ENCODE data around the gene MAML2. TPM values are rescaled to one million over a fixed set of nuclear protein-coding genes. Genes with fewer than 3 reads are reported as not detected.

Gene MAML2
- total RNA-seq, 2 experiments from 2014 or later: 14.7 to 15.5 TPM

DNA sequence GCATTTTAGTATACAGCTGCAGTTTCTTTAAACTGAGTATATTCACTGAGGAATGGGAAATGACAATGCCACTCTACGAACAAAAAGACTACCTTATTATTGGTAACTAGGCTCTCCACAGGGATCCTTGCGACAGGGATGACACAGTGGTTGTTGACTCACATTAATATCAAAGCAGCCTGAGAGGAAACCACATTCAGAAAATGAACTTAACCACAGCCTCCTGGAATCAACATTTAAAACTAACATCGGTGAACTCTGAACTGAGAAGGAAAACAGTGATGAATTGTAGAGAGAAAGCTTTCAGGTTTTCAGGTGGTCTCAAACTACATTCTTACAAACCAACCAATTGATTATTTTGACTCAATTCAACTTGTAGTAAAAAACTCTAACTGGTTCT, 328.8 kb downstream of the MAML2 start:
- H3K36me3 Mint-ChIP-seq (ENCODE audit: low read depth): peaks cover 8% of the 10 kb centered on the region
- POLR2A ChIA-PET: interaction anchor here (0.6 to 4.4 kb wide), 5 partner anchors 182 to 375 kb away, joined by 3 to 18 read pairs (median 4); partner anchors contain the start of genes CCDC82, JRKL and MAML2
- peak overlapping the region; percentile 59 for H3K4me3 Mint-ChIP-seq
- H3K27ac Mint-ChIP-seq: peak overlapping the region; percentile 76
- CTCF ChIA-PET: interaction anchor here (1.0 to 6.8 kb wide), 10 partner anchors 10 to 380 kb away, joined by 3 to 123 read pairs (median 3); partner anchors contain the start of gene MAML2
- DNase-seq (peak; percentile 54), ATAC-seq (peak; percentile 40)
- no peaks in the 10 kb centered on the region for H3K27me3 Mint-ChIP-seq (ENCODE audit: low read depth)
- H3K9me3 Mint-ChIP-seq (ENCODE audit: insufficient read depth): no peaks in the 10 kb centered on the region
- H3K4me1 Mint-ChIP-seq (ENCODE audit: low read depth): peaks cover 57% of the 10 kb centered on the region

DNA sequence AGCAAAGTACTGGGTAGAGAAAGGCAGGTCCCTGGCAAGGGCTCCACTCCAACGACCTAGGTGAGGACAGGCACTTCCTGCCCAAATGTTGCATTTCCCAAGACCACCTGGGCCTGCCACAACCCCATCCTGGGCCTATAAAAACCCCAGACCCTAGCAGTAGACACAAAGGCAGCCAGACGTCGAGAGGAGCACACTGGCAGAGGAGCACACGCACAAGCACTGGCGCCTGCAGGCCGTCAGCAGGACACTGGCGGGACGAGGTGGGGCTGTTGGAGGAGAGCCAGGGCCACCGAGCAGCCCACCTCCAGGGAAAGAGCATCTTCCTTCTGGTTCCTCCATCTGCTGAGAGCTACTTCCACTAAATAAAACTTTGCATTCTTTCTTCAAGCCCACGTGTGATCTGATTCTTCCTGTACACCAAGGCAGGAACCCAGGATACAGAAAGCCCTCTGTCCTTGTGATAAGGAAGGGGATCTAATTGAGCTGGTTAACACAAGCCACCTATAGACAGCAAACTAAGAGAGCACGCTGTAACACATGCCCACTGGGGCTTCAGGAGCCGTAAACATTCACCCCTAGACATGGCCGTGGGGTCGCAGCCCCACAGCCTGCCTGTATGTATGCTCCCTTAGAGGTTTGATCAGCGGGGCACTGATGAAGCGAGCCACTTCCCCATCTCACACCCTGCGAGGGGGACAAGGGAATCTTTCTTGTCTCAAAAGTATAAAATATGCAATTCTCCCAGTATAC, 329.4 kb downstream of the MAML2 start:
- H3K4me1 Mint-ChIP-seq (ENCODE audit: low read depth): peaks cover 57% of the 10 kb centered on the region
- CTCF ChIA-PET: interaction anchor here (0.6 to 6.8 kb wide), 13 partner anchors 21 to 380 kb away, joined by 3 to 123 read pairs (median 3); partner anchors contain the start of gene MAML2
- POLR2A ChIA-PET: interaction anchor here (1.0 to 4.4 kb wide), 2 partner anchors 329 to 376 kb away, joined by 4 to 18 read pairs; partner anchors contain the start of genes CCDC82, JRKL and MAML2
- DNase-seq (peak; percentile 35), ATAC-seq (peak; percentile 12)
- H3K27ac Mint-ChIP-seq: peak overlapping the region; percentile 76
- H3K36me3 Mint-ChIP-seq (ENCODE audit: low read depth): peaks cover 9% of the 10 kb centered on the region
- peak overlapping the region; percentile 59 for H3K4me3 Mint-ChIP-seq
- no peaks in the 10 kb centered on the region for H3K9me3 Mint-ChIP-seq (ENCODE audit: insufficient read depth)
- H3K27me3 Mint-ChIP-seq (ENCODE audit: low read depth): no peaks in the 10 kb centered on the region

DNA sequence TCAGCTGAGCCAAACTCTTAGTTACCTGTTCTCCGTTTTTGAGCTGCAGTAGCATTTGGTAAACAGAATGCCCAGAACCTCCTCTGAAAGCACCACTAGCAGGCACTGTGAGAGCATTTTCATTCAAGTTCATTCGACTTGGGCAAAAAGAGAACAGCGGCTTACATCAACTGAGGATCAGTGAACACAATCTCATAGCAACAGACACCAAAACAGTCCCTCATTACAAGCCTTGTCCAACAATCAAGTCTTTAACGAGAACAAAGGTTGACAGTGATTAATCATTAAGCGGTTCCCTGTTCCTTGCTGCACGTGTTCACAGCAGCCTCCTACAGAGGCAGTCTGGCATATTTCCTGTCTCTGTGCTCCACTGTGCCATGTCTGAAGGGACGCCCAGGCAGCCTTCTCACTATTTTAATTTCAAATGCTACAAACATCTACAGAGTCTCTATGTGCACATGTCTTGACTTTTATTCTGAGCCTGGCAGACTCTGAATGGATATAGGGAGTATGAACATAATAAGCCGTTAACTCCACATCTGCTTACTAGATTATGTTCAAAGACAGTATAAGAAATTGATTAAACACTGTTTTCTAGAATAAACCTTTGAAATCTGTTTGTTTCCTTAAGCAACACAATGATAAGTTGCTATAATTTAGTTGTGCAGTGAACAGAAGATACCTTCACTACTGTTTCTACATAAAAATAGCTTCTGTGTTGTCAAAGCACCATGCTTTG, 330.7 kb downstream of the MAML2 start:
- peaks cover 11% of the 10 kb centered on the region for H3K36me3 Mint-ChIP-seq (ENCODE audit: low read depth)
- ChIA-PET POLR2A (interaction anchor here (4.4 kb wide), 1 partner anchor 330 kb away, joined by 18 read pairs; the partner anchor contains the start of gene MAML2), CTCF (interaction anchor here (0.7 to 6.8 kb wide), 10 partner anchors 10 to 382 kb away, joined by 3 to 123 read pairs (median 4); partner anchors contain the start of genes CCDC82, JRKL and MAML2)
- H3K4me3 Mint-ChIP-seq: peak overlapping the region; percentile 3
- ATAC-seq (peak; percentile 71), DNase-seq (peak; percentile 58)
- no peaks in the 10 kb centered on the region for H3K9me3 Mint-ChIP-seq (ENCODE audit: insufficient read depth)
- H3K4me1 Mint-ChIP-seq (ENCODE audit: low read depth): peaks cover 59% of the 10 kb centered on the region
- H3K27me3 Mint-ChIP-seq (ENCODE audit: low read depth): no peaks in the 10 kb centered on the region
- H3K27ac Mint-ChIP-seq: peak overlapping the region; percentile 73

GRCh38 chr11:96010683-96011082, 332.3 kb downstream of the MAML2 start:
- DNase-seq (no peak), ATAC-seq (no peak)
- H3K4me1 Mint-ChIP-seq (ENCODE audit: low read depth): peaks cover 46% of the 10 kb centered on the region
- POLR2A ChIA-PET: no interaction called here
- H3K27me3 Mint-ChIP-seq (ENCODE audit: low read depth): no peaks in the 10 kb centered on the region
- H3K27ac Mint-ChIP-seq: no peak overlapping the region
- H3K9me3 Mint-ChIP-seq (ENCODE audit: insufficient read depth): no peaks in the 10 kb centered on the region
- CTCF ChIA-PET: interaction anchor here (6.8 kb wide), 1 partner anchor 330 kb away, joined by 123 read pairs; the partner anchor contains the start of gene MAML2
- H3K36me3 Mint-ChIP-seq (ENCODE audit: low read depth): peaks cover 13% of the 10 kb centered on the region
- no peak overlapping the region for H3K4me3 Mint-ChIP-seq

DNA sequence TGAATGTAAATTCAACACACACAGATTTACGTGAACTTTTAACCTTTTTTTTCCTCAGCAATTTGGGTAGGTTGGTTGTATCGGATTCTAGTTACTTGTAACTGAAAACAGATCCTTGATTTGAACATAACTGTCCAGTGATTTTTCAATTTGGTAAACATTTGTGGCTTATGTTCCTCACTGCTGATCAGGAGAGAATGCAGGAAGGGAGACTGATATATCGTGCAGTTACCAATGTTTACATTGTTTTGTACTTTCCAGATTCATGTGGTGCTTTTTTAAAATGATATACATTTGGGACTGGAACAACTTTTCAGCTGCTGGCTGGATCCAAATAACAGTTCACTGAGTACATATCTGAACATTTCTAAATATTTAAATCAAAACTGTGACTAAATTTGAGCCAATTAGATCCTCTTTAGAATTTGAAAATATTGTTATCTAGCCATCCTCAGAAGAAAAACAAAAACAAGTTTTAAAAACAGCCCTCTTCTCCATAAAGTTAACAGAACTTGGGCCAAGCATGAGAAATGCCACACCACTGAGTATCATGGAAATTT, 334.8 kb downstream of the MAML2 start:
- ATAC-seq: no peak
- POLR2A ChIA-PET: no interaction called here
- H3K4me1 Mint-ChIP-seq (ENCODE audit: low read depth): peaks cover 22% of the 10 kb centered on the region
- H3K9me3 Mint-ChIP-seq (ENCODE audit: insufficient read depth): no peaks in the 10 kb centered on the region
- no peak overlapping the region for H3K27ac Mint-ChIP-seq
- CTCF ChIA-PET: no interaction called here
- no peaks in the 10 kb centered on the region for H3K27me3 Mint-ChIP-seq (ENCODE audit: low read depth)
- peaks cover 14% of the 10 kb centered on the region for H3K36me3 Mint-ChIP-seq (ENCODE audit: low read depth)
- no peak overlapping the region for H3K4me3 Mint-ChIP-seq
- DNase-seq: no peak

DNA sequence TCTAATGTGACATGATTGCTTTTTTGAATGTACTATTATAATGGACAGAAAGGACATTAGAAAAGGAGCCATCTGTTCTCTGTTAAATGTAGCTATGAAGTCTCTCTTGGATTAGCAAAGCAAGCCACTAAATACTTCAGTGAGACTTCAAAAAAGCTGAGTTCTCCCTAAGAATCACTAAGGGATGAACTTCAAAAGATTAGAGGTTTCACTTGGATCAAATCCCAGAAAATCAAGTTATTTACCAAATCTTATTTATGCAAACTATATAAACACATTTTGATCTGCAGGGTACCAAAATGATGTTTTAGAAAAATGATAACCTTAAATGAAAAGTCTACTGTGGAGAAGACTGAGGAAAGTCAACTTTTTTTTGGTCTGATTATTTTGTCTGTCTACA, 337.0 kb downstream of the MAML2 start:
- DNase-seq (no peak), ATAC-seq (no peak)
- Mint-ChIP-seq H3K4me3 (no peak overlapping the region), H3K4me1 (ENCODE audit: low read depth) (peaks cover 2% of the 10 kb centered on the region), H3K27me3 (ENCODE audit: low read depth) (no peaks in the 10 kb centered on the region), H3K27ac (no peak overlapping the region), H3K9me3 (ENCODE audit: insufficient read depth) (no peaks in the 10 kb centered on the region), H3K36me3 (ENCODE audit: low read depth) (peaks cover 10% of the 10 kb centered on the region)
- ChIA-PET CTCF (no interaction called here), POLR2A (interaction anchor here (0.7 kb wide), 1 partner anchor 677 kb away, joined by 3 read pairs; no protein-coding TSS in a partner anchor)

- no peak for ATAC-seq
- Mint-ChIP-seq H3K27me3 (ENCODE audit: low read depth) (no peaks in the 10 kb centered on the region), H3K4me3 (no peak overlapping the region), H3K9me3 (ENCODE audit: insufficient read depth) (no peaks in the 10 kb centered on the region), H3K4me1 (ENCODE audit: low read depth) (peaks cover 5% of the 10 kb centered on the region), H3K27ac (no peak overlapping the region), H3K36me3 (ENCODE audit: low read depth) (peaks cover 10% of the 10 kb centered on the region)
- CTCF ChIA-PET: no interaction called here
- DNase-seq: no peak
- POLR2A ChIA-PET: no interaction called here
These were observed 338.1 kb downstream of the MAML2 start for GRCh38 chr11:96004862-96005261.

GRCh38 chr11:96002754-96003290, 340.2 kb downstream of the MAML2 start:
- ChIA-PET CTCF (no interaction called here), POLR2A (no interaction called here)
- Mint-ChIP-seq H3K27ac (no peak overlapping the region), H3K4me3 (no peak overlapping the region), H3K27me3 (ENCODE audit: low read depth) (no peaks in the 10 kb centered on the region), H3K4me1 (ENCODE audit: low read depth) (peaks cover 4% of the 10 kb centered on the region), H3K9me3 (ENCODE audit: insufficient read depth) (no peaks in the 10 kb centered on the region), H3K36me3 (ENCODE audit: low read depth) (peaks cover 6% of the 10 kb centered on the region)
- DNase-seq (no peak), ATAC-seq (no peak)

- no peak overlapping the region for H3K27ac Mint-ChIP-seq
- CTCF ChIA-PET: no interaction called here
- H3K27me3 Mint-ChIP-seq (ENCODE audit: low read depth): no peaks in the 10 kb centered on the region
- ATAC-seq: no peak
- POLR2A ChIA-PET: no interaction called here
- H3K4me3 Mint-ChIP-seq: no peak overlapping the region
- no peak for DNase-seq
- no peaks in the 10 kb centered on the region for H3K9me3 Mint-ChIP-seq (ENCODE audit: insufficient read depth)
- peaks cover 6% of the 10 kb centered on the region for H3K36me3 Mint-ChIP-seq (ENCODE audit: low read depth)
- H3K4me1 Mint-ChIP-seq (ENCODE audit: low read depth): peaks cover 4% of the 10 kb centered on the region
These were observed 340.7 kb downstream of the MAML2 start for GRCh38 chr11:96002339-96002738.

GRCh38 chr11:96001037-96001436, 342.0 kb downstream of the MAML2 start:
- ChIA-PET CTCF (interaction anchor here (1.2 kb wide), 1 partner anchor 14 kb away, joined by 3 read pairs; no protein-coding TSS in a partner anchor), POLR2A (no interaction called here)
- no peaks in the 10 kb centered on the region for H3K9me3 Mint-ChIP-seq (ENCODE audit: insufficient read depth)

DNA sequence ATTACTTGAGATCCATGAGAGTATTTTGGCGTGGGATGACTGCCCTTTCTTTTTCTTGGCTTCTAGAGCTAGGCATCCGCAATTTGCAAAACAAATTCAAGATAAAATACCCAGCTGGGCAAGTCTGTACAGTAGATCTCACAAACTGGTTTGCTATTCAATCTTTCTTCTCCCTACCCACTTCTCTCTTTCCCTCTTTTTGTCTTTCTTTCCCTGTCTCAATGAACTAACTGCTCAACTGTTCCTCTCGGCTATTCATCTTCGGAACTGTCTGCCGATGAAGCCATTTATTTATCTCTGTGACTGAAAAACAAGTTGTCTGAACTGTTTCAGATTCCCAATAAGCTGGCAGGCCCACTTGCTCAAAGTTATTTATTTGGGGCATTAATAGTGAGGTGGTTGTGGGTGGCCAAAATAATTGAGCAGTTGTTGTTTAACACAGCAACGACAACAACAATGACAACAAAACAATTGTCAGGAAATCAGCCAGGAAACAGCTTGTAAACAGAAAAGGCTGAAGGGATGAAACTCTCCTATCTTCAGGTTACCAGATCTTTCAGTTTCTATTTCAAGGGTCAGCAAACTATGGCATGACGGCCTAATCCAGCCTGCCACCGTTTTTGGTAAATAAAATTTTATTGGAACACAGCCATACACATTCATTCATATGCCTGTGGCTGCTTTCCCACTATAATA, 343.1 kb downstream of the MAML2 start:
- H3K27me3 Mint-ChIP-seq (ENCODE audit: low read depth): no peaks in the 10 kb centered on the region
- ChIA-PET POLR2A (no interaction called here), CTCF (interaction anchor here (1.2 kb wide), 1 partner anchor 13 kb away, joined by 3 read pairs; no protein-coding TSS in a partner anchor)
- H3K4me1 Mint-ChIP-seq (ENCODE audit: low read depth): peaks cover 4% of the 10 kb centered on the region
- no peak overlapping the region for H3K4me3 Mint-ChIP-seq
- ATAC-seq: no peak
- H3K27ac Mint-ChIP-seq: no peak overlapping the region
- peaks cover 2% of the 10 kb centered on the region for H3K36me3 Mint-ChIP-seq (ENCODE audit: low read depth)
- no peak for DNase-seq
- H3K9me3 Mint-ChIP-seq (ENCODE audit: insufficient read depth): no peaks in the 10 kb centered on the region

More at GRCh38 chr11:96001037-96001436, 342.0 kb downstream of the MAML2 start:
- H3K4me1 Mint-ChIP-seq (ENCODE audit: low read depth): peaks cover 4% of the 10 kb centered on the region
- H3K27me3 Mint-ChIP-seq (ENCODE audit: low read depth): no peaks in the 10 kb centered on the region
- H3K27ac Mint-ChIP-seq: no peak overlapping the region
- no peak overlapping the region for H3K4me3 Mint-ChIP-seq
- DNase-seq: no peak
- peaks cover 4% of the 10 kb centered on the region for H3K36me3 Mint-ChIP-seq (ENCODE audit: low read depth)
- ATAC-seq: no peak

Data from activated CD8-positive, alpha-beta T cell treated with anti-CD3 and anti-CD28 coated beads, Interleukin-2, amount 10 ng/mL, durations not matched to agents 7 days and 5 days (primary cell).